Activated CD4-positive, alpha-beta T cell treated with anti-CD3 and anti-CD28 coated beads, Interleukin-2, amount 10 ng/mL, durations not matched to agents 24 days and 14 days (primary cell): ENCODE measurements around the gene PRKX. TPM values are rescaled to one million over a fixed set of nuclear protein-coding genes. Genes with fewer than 3 reads are reported as not detected.
"Not testable (repeated sequence)": the region's sequence is repeated elsewhere in the genome, so short reads cannot be mapped to it uniquely, and the experiment has no call there.

Experiments
- DNase-seq: peaks from one replicate; pipeline ENCODE4 v3.0.0; 2022
- H3K27ac Mint-ChIP-seq: one replicate; pipeline ENCODE4 v1.8.0; 2022; ENCODE audit warnings: mild to moderate bottlenecking, mixed read lengths
- H3K27me3 Mint-ChIP-seq: one replicate; pipeline ENCODE4 v1.8.0; 2022; ENCODE audit warnings: mixed read lengths
- H3K36me3 Mint-ChIP-seq: one replicate; pipeline ENCODE4 v1.8.0; 2022; ENCODE audit warnings: low read depth, mild to moderate bottlenecking, mixed read lengths
- H3K4me1 Mint-ChIP-seq: one replicate; pipeline ENCODE4 v1.8.0; 2021; ENCODE audit warnings: mixed read lengths
- H3K4me3 Mint-ChIP-seq: one replicate; pipeline ENCODE4 v1.8.0; 2022; ENCODE audit warnings: mild to moderate bottlenecking, moderate library complexity, mixed read lengths
- H3K9me3 Mint-ChIP-seq: one replicate; pipeline ENCODE4 v1.8.0; 2021; ENCODE audit warnings: mixed read lengths
- intact Hi-C: fragments of 100-400 bp; cut with micrococcal nuclease; formaldehyde crosslinking; loops from one replicate; pipeline ENCODE4 v1.15.1; 2023
- total RNA-seq: library from RNA; stranded (reverse); gene quantifications from 2 replicates; pipeline ENCODE4 v1.2.3, GENCODE V29; 2022

PRKX gene
- total RNA-seq, 1 donor from 2014 or later: 61.3 TPM

DNA sequence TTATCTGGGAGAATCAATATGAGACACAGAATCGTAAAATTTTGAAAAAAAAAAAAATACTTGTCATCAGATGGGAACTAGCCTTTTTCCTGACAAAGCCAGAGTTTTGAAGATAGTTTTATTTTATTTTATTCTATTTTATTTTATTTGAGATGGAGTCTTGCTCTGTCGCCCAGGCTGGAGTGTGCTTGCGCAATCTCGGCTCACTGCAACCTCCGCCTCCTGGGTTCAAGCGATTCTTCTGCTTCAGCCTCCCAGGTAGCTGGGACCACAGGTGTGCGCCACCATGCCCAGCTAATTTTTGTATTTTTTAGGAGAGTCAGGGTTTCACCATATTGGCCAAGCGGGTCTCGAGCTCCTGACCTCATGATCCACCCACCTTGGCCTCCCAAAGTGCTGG, 10.0 kb upstream of the PRKX start:
- H3K9me3 Mint-ChIP-seq, H3K27me3 Mint-ChIP-seq, H3K36me3 Mint-ChIP-seq, H3K27ac Mint-ChIP-seq, intact Hi-C loops, H3K4me1 Mint-ChIP-seq, H3K4me3 Mint-ChIP-seq, DNase-seq: not testable (repeated sequence)

DNA sequence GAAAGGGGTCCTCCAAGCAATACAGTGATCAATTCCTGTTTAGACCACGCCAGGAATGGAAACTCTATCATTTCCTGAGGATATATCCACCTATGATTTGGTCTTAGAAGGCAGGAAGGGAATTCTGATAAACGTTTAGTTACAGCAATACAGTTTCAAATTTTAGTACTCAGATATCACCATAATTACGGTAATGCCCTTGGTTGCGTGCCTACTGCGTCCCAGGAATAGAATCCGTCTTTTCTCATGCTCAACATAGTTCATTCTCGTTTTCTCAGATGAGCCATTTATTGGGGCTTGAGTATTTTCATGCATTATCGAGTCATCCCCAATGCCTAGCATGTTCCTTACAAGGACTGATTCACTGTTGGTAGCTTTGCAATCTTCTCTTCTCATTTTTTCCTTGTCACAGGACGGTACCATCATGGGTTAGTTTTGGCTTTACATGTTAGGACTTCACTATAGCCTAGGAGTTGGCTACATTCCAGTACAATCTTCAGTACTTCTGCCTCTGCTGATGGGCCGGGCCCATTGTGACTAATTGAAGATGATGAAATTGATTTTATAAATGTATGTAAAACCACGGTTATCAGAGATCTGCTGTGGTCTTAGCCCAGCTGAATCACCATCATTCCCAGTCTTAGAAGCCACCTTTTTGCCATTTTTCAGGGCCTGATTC, 4.4 kb upstream of the PRKX start:
- H3K27me3 Mint-ChIP-seq: peaks cover 3% of the 10 kb centered on the region
- H3K27ac Mint-ChIP-seq: no peak overlapping the region
- DNase-seq: no peak
- H3K9me3 Mint-ChIP-seq: no peaks in the 10 kb centered on the region
- no peaks in the 10 kb centered on the region for H3K36me3 Mint-ChIP-seq
- intact Hi-C loops: no loop called here
- H3K4me3 Mint-ChIP-seq: no peak overlapping the region
- peaks cover 2% of the 10 kb centered on the region for H3K4me1 Mint-ChIP-seq

DNA sequence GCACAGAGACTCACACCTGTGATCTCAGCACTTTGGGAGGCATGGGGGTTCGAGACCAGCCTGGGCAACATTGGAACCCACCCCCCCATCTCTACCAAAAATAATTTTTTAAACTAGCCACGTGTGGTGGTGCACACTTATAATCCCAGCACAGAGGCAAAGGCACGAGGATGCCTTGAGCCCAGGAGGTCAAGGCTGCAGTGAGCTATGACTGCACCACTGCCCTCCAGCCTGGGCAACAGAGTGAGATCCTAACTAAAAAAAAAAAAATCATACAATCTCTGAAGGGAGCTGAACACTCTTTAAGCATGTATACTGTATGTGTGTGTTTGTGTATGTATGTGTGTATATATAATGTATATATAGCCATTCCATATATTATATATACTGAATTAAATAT, 2.5 kb upstream of the PRKX start:
- H3K4me3 Mint-ChIP-seq: no peak overlapping the region
- H3K27ac Mint-ChIP-seq: no peak overlapping the region
- intact Hi-C loops: no loop called here
- no peak for DNase-seq
- H3K9me3 Mint-ChIP-seq: no peaks in the 10 kb centered on the region
- peaks cover 9% of the 10 kb centered on the region for H3K36me3 Mint-ChIP-seq
- H3K27me3 Mint-ChIP-seq: peaks cover 2% of the 10 kb centered on the region
- H3K4me1 Mint-ChIP-seq: peaks cover 6% of the 10 kb centered on the region

DNA sequence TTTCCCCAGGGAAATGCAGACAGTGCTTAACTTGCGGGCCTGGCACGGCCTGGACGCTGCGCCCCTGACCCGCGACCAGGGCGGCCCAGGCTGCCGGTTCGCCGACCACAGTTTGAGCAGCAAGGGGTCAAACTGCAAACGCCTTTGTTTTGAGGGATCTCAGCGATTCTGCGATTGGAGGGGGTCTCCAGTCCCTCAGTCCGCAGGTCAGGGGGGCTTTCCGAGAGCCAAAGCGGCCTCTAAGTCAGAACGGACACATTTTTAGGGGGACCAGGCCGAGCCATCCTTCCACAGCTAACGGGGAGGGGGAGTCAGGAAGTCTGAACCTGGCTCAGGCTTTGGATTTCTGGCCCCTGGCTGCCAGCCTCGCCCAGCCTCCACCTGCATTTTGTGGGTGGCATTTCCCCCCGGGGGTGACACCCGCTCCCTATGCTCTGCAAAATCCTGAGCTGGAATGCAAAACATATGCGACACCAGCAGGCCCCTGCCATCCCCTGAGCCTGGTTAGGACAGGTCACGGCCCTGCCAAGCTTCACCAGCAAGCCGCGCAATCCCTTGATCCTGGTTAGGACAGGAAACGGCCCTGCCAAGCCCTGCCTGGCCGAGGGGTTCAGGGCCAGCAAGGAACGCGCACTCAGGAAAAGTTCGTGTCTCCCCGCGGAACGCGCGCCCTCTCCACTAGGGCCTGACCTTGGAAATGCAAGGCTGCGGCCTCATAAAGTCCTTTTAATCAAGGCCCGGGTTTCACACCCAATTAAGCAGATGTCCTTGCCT, 1.4 kb upstream of the PRKX start:
- not testable (repeated sequence) for DNase-seq, H3K27me3 Mint-ChIP-seq, H3K4me1 Mint-ChIP-seq, H3K9me3 Mint-ChIP-seq, H3K27ac Mint-ChIP-seq, H3K4me3 Mint-ChIP-seq
- intact Hi-C loops: loop anchor here (5.0 kb wide), 2 partner anchors 63 to 1008 kb away; no protein-coding TSS in a partner anchor
- H3K36me3 Mint-ChIP-seq: peaks cover 11% of the 10 kb centered on the region

DNA sequence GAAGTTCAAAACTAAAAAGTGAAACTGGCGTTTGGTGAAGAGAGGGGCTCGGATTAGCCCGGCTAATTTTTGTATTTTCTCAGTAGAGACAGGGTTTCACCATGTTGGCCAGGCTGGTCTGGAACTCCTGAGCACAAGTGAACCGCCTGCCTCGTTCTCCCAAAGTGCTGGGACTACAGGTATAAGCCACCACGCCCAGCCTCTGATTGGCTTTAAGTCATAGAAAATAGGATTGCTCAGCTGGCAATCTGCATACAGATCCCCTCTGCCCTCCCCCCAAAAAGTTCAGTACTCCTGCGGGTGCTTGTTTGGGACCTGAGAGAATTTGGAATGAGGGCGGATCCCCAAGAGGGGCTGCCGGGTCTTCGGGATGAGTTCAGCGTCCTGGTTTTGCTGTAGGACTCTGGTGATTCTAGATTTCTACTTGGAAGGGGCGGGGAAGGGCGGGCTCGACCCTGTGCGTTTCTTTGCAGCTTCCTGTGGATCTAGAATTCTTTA, 537 bp upstream of the PRKX start:
- Mint-ChIP-seq H3K27ac (peak overlapping the region; percentile 70), H3K4me3 (peak overlapping the region; percentile 74), H3K4me1 (peaks cover 7% of the 10 kb centered on the region), H3K36me3 (peaks cover 13% of the 10 kb centered on the region), H3K27me3 (no peaks in the 10 kb centered on the region), H3K9me3 (no peaks in the 10 kb centered on the region)
- no peak for DNase-seq
- intact Hi-C loops: loop anchor here (2.0 to 5.0 kb wide), 3 partner anchors 25 to 1007 kb away; no protein-coding TSS in a partner anchor

DNA sequence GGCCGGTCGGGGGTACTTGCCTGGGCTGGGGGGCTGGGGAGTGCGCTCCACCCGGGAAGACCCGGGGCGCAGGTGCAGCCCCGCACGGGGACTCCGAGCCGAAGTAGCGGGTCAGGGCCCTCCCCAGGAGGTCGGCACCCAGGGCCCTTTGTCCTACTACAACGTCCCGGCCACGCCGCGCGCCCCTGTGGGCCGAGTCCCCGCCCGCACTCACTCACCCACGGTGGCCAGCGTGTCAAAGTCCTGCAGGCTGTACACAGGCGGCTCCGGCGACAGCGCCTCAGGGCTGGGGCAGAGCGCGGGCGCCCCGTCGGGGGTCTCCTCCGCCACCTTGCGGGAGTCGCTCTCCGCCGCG, 602 bp downstream of the PRKX start:
- Mint-ChIP-seq H3K36me3 (peaks cover 18% of the 10 kb centered on the region), H3K4me1 (peaks cover 12% of the 10 kb centered on the region), H3K4me3 (peak overlapping the region; percentile 97), H3K27me3 (no peaks in the 10 kb centered on the region), H3K9me3 (no peaks in the 10 kb centered on the region), H3K27ac (peak overlapping the region; percentile 62)
- intact Hi-C loops: loop anchor here (2.0 to 5.0 kb wide), 3 partner anchors 26 to 1006 kb away; no protein-coding TSS in a partner anchor
- DNase-seq: no peak

DNA sequence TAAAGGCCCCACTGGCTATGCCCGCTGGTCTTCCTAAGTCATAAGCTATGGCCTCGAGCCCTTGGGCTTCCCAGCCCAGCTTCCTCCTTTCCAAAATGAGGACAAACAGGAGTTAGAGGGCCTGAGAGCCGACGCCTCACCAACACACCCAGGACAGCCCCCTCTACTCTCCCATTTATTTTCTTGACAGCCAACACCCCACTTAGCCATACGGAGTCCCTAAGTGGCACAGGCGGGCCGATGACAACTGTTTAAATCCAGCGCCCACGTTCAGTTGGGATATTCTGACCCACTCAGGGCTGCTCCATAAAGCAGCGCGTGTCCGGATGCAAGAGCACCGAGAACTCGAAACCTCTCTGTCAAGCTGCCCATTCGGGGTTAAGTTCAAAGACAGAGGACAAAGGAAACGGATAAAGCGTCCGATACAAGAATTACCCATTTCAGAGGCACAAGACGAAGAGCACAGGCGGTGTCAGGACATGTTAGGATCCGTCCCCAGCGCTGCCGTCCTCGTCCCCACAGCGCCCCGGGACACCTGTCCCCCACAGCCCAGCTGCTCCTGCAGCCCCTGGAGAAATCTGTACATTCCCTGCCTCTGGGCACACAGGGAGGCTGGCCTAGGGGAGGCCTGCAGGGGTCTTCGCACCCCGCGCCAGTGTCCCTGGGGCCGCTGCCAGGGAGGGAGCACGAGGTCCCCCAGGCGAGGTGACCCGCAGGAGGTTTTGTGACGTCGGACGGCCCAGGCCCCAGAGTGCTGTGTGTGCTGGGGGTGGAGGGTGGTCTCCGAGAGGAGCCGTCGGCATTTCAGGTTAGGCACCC, 1.2 kb downstream of the PRKX start:
- H3K4me1 Mint-ChIP-seq: peaks cover 16% of the 10 kb centered on the region
- peak overlapping the region; percentile 97 for H3K4me3 Mint-ChIP-seq
- H3K36me3 Mint-ChIP-seq: peaks cover 20% of the 10 kb centered on the region
- DNase-seq: peak; percentile 70
- H3K27me3 Mint-ChIP-seq: no peaks in the 10 kb centered on the region
- no peaks in the 10 kb centered on the region for H3K9me3 Mint-ChIP-seq
- H3K27ac Mint-ChIP-seq: peak overlapping the region; percentile 94
- intact Hi-C loops: loop anchor here (2.0 to 5.0 kb wide), 3 partner anchors 27 to 1005 kb away; no protein-coding TSS in a partner anchor

DNA sequence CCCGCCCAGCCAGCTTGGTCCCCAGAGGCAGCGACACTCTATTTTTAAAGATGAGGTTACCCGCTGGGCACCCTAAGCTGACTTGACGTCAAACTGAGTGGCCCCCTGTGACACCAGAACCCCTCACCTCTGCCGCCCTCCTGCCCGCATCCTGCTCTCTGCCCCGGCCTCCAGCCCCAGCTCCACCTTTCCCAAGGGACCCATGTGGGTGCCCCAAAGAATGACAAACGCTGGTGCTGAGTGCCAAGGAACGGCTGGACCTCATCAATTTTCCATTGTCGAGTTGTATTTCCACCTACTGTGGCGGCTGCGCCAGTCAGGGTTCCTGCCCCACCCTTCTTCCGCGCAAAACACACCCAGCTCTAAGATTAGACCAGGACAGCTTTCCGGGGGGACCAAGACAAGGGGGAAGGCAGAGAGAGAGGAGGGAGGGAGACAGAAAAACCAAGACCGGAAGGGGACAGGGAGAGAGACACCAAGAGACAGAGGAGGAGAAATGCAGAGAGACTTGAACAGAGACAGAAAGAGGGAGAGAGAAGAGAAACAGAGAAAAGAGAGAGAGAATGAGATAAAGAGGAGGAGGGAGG, 2.0 kb downstream of the PRKX start:
- DNase-seq: peak; percentile 73
- intact Hi-C loops: loop anchor here (1.0 to 5.0 kb wide), 3 partner anchors 59 to 1004 kb away; no protein-coding TSS in a partner anchor
- Mint-ChIP-seq H3K27me3 (no peaks in the 10 kb centered on the region), H3K4me3 (peak overlapping the region; percentile 97), H3K9me3 (no peaks in the 10 kb centered on the region), H3K4me1 (peaks cover 20% of the 10 kb centered on the region), H3K36me3 (peaks cover 25% of the 10 kb centered on the region), H3K27ac (peak overlapping the region; percentile 94)

DNA sequence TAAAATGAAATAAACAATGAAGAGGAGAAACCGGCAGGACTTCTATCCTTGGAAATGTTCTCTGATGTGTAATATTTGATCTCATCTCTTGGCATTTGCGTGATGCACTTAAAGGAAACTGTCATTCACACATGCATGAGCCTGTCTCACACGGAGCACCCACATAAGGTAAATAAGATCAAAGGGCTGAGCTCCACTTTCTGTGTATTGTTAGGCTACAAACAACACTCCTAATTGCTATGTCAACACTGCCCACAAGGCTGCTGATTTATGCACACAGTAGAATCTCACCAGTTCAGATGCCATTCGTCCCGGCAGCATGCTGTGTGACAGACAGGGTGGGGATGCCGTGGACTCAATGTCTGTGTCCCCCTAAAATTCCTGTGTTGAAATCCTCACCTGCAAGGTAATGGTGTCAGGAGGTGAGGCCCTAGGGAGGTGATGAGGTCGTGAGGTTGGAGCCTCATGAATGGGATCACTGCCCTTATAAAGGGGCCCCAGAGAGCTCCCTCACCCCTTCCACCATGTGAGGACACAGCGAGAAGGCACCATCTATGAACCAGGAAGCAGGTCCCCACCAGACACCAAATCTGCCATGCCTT, 5.7 kb downstream of the PRKX start:
- peak; percentile 70 for DNase-seq
- not testable (repeated sequence) for H3K27me3 Mint-ChIP-seq, H3K9me3 Mint-ChIP-seq
- Mint-ChIP-seq H3K27ac (peak overlapping the region; percentile 59), H3K36me3 (peaks cover 44% of the 10 kb centered on the region), H3K4me3 (peak overlapping the region; percentile 71), H3K4me1 (peaks cover 37% of the 10 kb centered on the region)
- intact Hi-C loops: loop anchor here (10.0 kb wide), 1 partner anchor 77 kb away; no protein-coding TSS in a partner anchor

DNA sequence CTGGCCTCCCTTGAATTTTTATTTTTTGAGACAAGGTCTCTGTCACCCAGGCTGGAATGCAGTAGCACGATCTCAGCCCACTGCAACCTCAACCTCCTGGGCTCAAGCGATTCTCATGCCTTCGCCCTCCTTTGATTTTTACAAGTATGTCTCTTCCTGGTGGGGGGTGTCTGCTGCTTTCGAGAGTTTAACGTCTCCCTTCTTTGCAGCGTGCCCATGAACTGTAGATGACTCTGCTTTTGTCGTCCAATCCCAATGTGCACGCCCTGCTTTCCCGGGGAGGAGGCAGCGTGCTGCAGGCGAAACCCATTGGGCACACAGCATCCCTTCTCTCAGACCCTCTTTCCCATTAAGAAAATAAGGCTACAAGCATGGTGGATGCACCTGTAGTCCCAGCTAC, 7.0 kb downstream of the PRKX start:
- H3K27me3 Mint-ChIP-seq: no peaks in the 10 kb centered on the region
- DNase-seq: no peak
- peaks cover 43% of the 10 kb centered on the region for H3K36me3 Mint-ChIP-seq
- no peaks in the 10 kb centered on the region for H3K9me3 Mint-ChIP-seq
- H3K4me1 Mint-ChIP-seq: peaks cover 40% of the 10 kb centered on the region
- peak overlapping the region; percentile 45 for H3K4me3 Mint-ChIP-seq
- peak overlapping the region; percentile 76 for H3K27ac Mint-ChIP-seq
- intact Hi-C loops: loop anchor here (10.0 kb wide), 1 partner anchor 78 kb away; no protein-coding TSS in a partner anchor

DNA sequence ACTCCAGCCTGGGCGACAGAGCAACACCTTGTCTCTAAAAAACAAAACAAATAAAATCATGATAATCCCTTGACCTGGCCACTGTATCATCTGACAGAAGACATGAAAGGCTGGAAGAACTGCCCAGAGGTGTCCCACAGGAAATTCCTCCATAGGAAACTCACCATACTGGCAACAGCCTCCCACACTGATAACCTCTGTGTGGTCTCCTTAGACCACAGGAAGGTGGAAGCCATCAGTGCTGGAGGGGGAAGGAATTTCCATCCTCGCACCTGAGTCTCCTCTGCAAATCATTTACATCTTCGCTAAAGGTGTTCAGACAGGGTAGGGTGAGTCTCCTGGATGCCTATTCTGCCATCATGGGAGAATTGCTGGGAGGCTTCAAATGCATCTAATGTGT, 10.2 kb downstream of the PRKX start:
- not testable (repeated sequence) for DNase-seq, H3K9me3 Mint-ChIP-seq, H3K27me3 Mint-ChIP-seq
- intact Hi-C loops: loop anchor here (5.0 to 10.0 kb wide), 2 partner anchors 34 to 82 kb away; no protein-coding TSS in a partner anchor
- H3K4me3 Mint-ChIP-seq: peak overlapping the region; percentile 51
- H3K36me3 Mint-ChIP-seq: peaks cover 42% of the 10 kb centered on the region
- peaks cover 50% of the 10 kb centered on the region for H3K4me1 Mint-ChIP-seq
- H3K27ac Mint-ChIP-seq: peak overlapping the region; percentile 65

DNA sequence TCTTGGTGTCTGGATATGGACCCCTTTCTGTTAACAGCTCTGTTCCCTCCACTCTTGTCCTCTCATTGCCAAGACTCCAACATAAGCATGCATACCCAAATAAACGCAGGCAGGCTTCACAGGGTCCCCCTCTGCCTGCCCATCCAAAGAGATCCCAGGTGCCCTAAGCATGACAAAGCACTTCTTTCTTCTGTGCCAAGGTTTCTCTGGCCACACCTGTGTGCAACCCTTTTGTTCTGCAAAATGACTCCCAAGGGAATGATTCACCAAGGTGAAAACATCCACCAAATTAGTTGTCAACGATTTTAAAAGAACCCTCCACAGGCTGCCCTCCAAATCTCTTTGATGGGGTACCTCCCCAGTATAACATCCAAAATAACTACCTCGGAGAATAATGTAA, 11.4 kb downstream of the PRKX start:
- not testable (repeated sequence) for H3K27me3 Mint-ChIP-seq, DNase-seq, H3K9me3 Mint-ChIP-seq
- Mint-ChIP-seq H3K36me3 (peaks cover 40% of the 10 kb centered on the region), H3K4me3 (peak overlapping the region; percentile 7), H3K27ac (peak overlapping the region; percentile 36), H3K4me1 (peaks cover 46% of the 10 kb centered on the region)
- intact Hi-C loops: loop anchor here (5.0 to 10.0 kb wide), 2 partner anchors 35 to 83 kb away; no protein-coding TSS in a partner anchor
